NCI-H2171 treated with DMSO at 0.1 percent for 48 hours (cell line): ENCODE measurements around the gene ACYP2.
A peak's percentile ranks its signal among the peaks of the same experiment; 100 is the strongest.

Experiments
- DNase-seq: peaks from one replicate; lab custom pipeline; 2025; lab: John Stamatoyannopoulos, UW

The ACYP2 gene

DNA sequence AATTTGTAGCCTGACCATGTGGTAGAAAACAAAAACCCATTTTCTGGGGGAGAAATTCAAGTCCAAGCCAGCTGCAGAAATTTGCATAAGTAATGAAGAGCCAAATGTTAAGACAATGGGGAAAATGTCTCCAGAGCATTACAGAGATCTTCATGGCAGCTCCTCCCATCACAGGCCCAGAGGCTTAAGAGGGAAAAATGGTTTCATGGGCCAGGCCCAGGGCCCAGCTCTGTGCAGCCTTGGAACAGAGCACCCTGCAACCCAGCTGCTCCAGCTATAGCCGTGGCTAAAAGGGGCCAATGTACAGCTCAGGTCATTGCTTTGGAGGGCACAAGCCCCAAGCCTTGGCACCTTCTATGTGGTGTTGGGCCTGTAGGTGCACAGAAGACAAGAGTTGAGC is 209.7 kb downstream of the ACYP2 start:
- no peak for DNase-seq

DNA sequence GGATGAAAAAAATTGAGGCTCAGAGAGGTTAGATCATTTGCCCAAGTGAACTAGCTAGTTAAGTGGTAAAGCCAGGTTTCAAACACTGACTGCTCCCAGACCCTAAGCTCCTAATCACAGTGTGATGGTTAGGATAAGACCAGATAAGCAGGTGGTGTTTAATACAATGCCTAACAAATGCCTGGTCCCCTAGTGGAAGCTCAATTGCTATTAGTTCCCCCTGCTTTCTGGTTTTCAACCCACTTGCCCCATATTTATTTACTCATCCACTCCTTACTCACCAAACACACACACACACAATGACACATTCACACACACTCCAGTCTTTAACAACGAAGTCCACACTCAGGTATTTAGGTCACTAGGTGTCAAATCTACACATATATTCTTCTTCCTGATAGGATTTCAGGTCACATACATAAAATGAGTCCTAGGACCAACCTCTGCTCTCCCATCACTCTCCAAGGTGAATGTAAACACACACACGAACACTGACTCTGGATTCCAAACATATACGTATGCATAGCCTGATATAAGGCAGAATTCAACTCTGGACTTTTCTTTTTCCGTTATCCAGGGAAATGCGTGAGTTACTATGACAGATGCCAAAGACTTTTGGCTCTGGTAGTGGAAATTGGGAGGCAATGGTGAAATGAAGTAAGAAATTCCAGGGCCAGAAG is 214.2 kb downstream of the ACYP2 start:
- DNase-seq = peak; percentile 85

DNA sequence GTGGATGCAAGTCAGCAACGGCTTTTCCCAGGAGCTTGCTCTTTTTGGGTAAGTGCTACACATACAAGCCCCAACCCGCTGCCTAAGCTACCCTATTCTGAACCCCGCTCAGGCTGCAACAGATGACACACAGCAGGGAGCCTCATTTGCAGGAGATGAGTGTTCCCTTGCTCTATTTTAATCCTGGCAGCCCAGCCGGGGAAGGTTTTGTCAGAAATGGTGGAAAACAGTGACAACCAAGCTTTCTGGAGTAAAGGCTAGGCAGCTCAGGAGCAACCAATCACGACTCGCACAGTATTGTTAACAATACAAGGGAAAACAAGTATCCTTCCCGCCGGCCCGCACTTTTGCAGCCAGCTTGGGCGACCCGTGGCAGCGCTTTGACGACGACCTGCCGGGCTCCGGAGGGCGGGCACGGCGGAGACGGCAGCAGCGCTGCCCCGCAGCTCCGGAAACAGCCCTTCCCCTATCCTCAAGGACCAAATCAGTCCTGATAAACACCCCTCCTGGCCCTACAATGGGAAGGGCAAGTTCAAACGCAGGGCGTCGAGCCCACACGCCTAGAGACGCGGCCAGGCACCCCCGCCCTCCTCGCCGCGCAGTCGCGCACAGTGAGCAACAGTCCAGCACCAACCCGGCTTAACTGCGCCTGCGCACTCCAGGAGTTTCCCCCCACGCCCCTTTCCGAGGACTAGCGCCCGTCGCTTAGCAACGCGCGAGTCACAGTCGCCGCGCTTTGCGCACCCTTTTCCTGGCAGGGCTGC is 214.9 kb downstream of the ACYP2 start:
- DNase-seq = peak; percentile 97

DNA sequence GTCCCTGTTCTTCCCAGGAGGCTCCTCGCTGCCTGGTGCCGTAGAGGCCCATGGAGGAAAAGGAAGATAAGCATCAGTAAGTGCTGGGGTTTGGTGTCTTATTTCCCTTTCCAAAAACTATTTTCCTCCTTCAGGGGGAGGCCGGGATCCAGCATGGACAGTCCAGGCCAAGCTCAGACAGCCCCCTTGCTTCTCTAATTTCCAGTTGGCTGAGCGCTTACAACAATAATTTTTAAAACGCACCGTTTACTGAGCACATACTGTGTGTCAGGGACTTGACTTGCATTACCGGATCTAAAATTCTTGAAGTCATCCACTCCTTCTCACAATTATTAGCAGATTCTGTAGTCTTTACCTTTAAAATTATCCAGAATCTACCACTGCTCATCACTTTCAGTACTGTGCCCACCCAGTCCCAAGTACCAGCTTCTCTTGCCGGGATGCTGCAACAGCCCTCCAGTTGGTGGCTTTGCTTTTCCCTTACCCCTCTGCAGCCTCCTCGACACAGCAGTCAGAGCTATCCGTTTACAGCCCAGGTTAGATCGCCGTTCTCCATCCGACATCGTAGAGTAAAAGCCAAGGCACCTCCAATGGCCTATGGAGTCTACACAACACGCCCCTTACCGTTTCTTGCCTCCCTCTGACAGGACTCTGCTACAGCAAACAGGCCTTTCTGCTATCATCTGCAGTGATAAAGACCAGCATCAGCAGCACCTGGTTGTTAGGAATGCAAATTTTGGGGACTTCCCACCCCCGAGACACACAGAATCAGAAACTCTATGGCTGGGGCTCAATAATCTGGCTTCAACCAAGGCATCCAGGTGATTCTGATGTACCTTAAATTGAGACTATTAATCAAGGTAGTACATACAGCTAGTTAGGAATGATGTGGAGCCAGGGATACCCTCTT is 215.8 kb downstream of the ACYP2 start:
- DNase-seq = peak; percentile 52

DNA sequence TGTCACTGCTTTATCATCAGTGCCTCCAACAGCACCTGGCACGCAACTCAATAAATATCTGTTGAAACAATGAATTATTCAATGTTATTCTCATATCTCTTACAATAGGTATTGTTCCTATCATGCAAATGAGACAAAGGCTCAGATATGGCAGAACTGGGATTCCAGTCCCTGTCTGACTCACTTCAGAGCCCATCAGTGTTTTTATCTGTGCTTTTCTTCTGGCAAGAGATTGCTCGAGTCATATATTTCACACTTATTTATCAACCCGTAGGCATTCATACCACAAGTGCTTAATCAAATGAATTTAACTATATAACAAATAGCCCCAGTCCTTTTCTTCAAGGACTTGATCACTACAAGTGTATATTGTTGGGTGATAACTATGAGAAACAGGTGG is 217.0 kb downstream of the ACYP2 start:
- no peak for DNase-seq

DNA sequence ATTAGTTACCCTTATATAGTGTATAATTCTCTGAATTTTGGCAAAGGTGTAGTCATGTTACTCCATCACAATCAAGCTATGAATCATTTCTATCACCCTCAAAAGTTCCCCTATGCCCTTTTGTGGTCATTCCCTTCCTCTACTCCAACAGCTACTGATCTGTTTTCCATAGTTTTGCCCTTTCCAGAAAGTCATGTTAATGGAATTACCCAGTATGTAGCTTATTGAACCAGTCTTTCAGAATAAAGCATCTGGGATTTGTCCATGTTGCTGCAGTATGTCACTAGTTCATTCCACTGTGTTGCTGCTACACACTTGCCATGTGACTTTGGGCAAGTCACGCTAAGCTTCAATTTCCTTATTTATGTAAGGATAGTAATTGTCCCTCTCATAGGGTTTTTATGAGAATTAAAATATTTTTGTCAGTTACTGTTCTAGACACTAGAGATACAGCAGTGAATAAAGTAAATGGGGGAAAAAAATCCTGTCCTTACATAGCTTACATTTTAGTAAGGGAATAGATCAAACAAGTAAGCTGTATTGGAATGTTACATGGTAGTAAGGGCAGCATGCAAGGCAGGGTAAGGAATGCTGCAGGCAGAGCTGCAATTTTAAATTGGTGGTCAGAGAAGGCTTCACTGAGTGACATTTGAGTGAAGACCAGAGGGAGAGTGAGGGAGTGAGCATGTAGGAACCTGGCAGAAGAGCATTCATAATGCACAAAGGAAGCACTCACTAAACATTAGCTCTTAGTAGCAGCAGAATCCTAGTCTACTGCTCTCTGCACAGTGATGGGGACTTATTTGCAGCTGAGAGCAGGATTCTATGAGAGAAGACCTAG is 220.9 kb downstream of the ACYP2 start:
- DNase-seq = no peak

DNA sequence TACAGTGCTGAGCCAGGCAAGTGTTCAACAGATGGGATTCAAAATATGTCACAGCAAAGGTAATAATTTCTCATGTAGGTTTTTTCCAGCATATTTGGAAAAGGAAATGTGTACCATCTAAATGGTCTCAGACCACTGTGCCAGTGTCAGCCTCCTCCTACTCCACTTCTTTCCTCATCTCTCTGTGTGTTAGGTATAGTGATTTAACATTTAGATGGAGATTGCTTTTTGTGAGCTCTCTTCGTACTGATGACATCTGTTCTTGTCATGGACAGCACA is 221.5 kb downstream of the ACYP2 start:
- no peak for DNase-seq

DNA sequence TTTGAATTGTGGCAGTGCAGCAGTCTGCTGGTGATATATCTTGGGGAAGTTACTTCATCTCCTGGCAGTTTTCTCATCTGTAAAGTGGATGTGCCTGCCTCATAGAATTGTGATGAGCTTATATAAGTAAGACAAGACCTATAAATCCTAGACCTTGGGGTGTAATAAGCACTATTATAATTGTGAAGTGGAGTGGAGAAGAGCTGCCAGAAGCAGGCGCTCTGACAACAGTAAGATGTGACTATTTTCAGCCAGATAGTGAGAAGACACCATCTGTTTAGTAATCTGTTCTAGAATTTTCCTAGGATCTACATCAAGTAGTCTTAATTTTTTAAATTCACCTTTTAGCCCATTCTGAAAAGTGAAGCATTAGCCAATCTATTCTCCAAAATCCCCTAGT is 226.2 kb downstream of the ACYP2 start:
- peak; percentile 27 for DNase-seq

DNA sequence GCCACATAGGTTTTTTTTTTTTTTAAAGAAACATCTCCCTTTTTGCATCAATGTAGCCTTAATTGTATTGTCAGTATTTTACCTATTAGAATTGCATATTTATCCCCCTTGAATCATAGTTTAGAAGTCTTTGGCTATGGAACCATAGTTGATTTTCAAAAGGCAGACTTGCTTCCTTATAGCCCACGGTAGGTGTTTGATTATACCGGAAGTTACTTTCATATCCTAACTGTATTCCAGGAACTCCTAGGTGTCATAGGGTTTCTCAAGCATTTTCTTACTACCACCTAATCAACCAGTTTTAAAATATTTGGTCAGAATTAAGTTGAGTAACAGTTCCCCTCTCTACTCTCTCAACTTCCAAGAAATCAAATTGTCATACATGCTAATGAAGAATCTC is 227.2 kb downstream of the ACYP2 start:
- DNase-seq = no peak

DNA sequence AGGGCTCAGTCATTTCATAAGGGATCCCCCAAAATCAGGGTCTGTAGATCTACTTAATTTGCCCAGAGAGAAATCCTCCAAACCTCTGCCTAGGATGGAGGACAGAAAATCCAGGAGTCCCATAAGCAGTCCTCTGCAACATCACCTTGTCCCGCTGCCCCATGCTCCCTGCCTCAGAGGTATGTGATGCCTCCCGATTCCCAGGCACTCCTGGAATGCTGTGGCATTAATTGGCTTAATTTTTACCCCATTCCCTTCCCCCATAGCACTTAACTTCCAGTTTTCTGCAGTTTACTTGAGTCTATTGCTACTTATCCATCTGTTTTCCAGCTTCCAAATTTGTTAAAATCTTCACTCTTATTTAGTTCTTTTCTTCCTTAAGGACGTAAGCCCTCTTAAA is 232.2 kb downstream of the ACYP2 start:
- no peak for DNase-seq

DNA sequence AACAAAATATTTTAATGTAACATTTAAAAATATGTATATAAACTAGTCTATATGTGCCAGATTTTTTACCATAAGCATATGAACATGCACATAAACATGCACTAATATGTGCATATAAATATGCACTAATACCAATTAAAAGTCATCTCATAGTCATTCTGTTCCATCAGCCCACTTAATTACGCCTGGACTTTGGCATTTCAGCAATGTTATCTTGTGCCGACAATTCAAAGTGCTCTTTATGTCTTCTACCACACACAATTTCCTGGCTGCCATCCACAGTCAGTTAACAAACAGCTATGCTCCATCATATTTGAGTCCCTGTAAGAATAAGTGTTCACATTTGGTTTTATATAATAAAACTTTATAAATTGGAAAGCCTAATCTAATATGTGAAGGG is 233.2 kb downstream of the ACYP2 start:
- no peak for DNase-seq

DNA sequence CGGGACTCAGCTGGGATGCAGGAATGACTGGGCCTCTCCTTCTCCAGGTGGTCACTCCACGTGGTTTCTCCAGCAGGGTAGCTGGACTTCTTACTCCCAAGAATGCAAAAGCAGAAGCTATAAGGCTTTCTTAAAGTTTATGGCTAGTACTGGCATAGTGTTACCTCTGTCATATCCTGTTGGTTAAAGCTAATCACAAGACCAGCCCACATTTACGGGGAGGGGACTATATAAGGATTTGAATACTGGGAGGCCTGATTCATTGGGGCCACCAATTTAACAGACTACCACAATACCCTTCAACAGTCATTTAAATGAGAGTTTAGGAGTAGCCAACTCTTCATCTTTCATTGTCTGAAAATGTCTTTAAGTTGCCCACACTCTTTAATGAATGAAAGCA is 235.0 kb downstream of the ACYP2 start:
- DNase-seq = no peak

DNA sequence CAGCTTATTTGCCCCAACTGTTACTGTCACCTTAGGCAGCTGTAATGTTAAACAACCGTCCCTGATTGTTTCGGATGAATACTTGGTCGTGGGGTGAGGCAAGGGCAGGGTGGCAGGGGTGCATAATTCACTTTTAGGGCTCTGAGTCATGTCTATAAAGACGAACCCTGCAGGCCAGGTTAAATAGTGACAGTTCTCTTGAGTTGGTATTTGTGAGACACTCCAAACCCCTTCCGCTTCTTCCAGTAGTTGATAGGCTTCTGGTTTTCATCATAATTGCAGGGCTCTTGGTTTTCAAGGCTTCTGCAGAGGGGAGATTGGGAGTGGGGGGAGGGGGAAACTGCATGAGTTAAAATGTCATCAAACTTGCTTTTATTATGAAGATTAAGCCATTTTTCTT is 237.8 kb downstream of the ACYP2 start:
- no peak for DNase-seq
